GM23248 (cell line): ENCODE measurements around the gene KCNE4. TPM values are rescaled to one million over a fixed set of nuclear protein-coding genes. Genes with fewer than 3 reads are reported as not detected.

Experiments
- DNase-seq: peaks from one replicate; pipeline ENCODE4 v3.0.0-alpha.2; 2015
- H2AFZ ChIP-seq: fragments of 200-600 bp; sonication (generic); 2 replicates; pipeline ENCODE4 v1.6.1; 2016; ENCODE audit warnings: antibody characterized with exemption
- H3F3A ChIP-seq: fragments of 200-600 bp; sonication (generic); 2 replicates; pipeline ENCODE4 v1.6.1; 2016; ENCODE audit warnings: mild to moderate bottlenecking, antibody characterized with exemption, mixed run types; ENCODE audit not compliant: insufficient read depth
- H3K27ac ChIP-seq: fragments of 200-600 bp; sonication (generic); 2 replicates; pipeline ENCODE4 v1.5.1; 2016; ENCODE audit warnings: mild to moderate bottlenecking
- H3K27me3 ChIP-seq: fragments of 200-600 bp; sonication (generic); replicated peaks from 2 replicates; pipeline ENCODE4 v1.6.1; 2016; ENCODE audit warnings: mild to moderate bottlenecking; ENCODE audit not compliant: insufficient read depth
- H3K36me3 ChIP-seq: fragments of 200-600 bp; sonication (generic); 2 replicates; pipeline ENCODE4 v1.6.1; 2016; ENCODE audit warnings: low read depth, mild to moderate bottlenecking
- H3K4me1 ChIP-seq: fragments of 200-600 bp; sonication (generic); 2 replicates; pipeline ENCODE4 v1.6.1; 2016; ENCODE audit warnings: mild to moderate bottlenecking; ENCODE audit not compliant: insufficient read depth
- H3K4me2 ChIP-seq: fragments of 200-600 bp; sonication (generic); one replicate; pipeline ENCODE4 v1.6.1; 2016; ENCODE audit warnings: mild to moderate bottlenecking; ENCODE audit not compliant: unreplicated experiment
- H3K4me3 ChIP-seq: fragments of 200-600 bp; sonication (generic); 2 replicates; pipeline ENCODE4 v1.5.1; 2016; ENCODE audit warnings: mild to moderate bottlenecking
- H3K79me2 ChIP-seq: fragments of 200-600 bp; sonication (generic); 2 replicates; pipeline ENCODE4 v1.6.1; 2016; ENCODE audit warnings: mild to moderate bottlenecking; ENCODE audit not compliant: insufficient read depth
- H3K9ac ChIP-seq: fragments of 200-600 bp; sonication (generic); 2 replicates; pipeline ENCODE4 v1.6.1; 2016; ENCODE audit warnings: mild to moderate bottlenecking
- H3K9me2 ChIP-seq: fragments of 200-600 bp; sonication (generic); 2 replicates; pipeline ENCODE4 v1.6.1; 2016; ENCODE audit warnings: mixed run types, mild to moderate bottlenecking, moderate library complexity; ENCODE audit not compliant: insufficient read depth
- H3K9me3 ChIP-seq: fragments of 200-600 bp; sonication (generic); one replicate; pipeline ENCODE4 v1.6.1; 2017; ENCODE audit warnings: low read depth
- H4K20me1 ChIP-seq: fragments of 200-600 bp; sonication (generic); 2 replicates; pipeline ENCODE4 v1.6.0; 2016; ENCODE audit not compliant: insufficient read depth
- EZH2 ChIP-seq: fragments of 200-600 bp; sonication (generic); IDR thresholded peaks from 2 replicates; pipeline ENCODE4 v1.6.1; 2018; ENCODE audit warnings: antibody characterized with exemption, mild to moderate bottlenecking; ENCODE audit not compliant: insufficient read depth, poor library complexity, severe bottlenecking
- EZH2phosphoT487 ChIP-seq: fragments of 200-600 bp; sonication (generic); IDR thresholded peaks from 2 replicates; pipeline ENCODE4 v1.6.1; 2018; ENCODE audit warnings: antibody characterized with exemption, moderate library complexity, mild to moderate bottlenecking, low read depth; ENCODE audit not compliant: insufficient read depth
- WGBS, 2 experiments: methylation state at CpG; one replicate each; pipeline ENCODE4 v1.1.6; 2015 to 2017; ENCODE audit warnings: low lambda C conversion rate in 2 of 2, low coverage in 1 of 2; ENCODE audit errors: missing lambda C conversion rate in 2 of 2; 5-methylcytosine and 5-hydroxymethylcytosine counted together
- in situ Hi-C: fragments of 300-500 bp; cut with MboI; formaldehyde crosslinking; loops from 2 replicates; pipeline ENCODE4 v1.15.0; 2020
- polyA plus RNA-seq: library from polyadenylated mRNA; unstranded; fragments of >200 nt; fragmentation: Nextera tagmentation; extraction: Ambion mirVana; gene quantifications from 2 replicates; pipeline ENCODE4 v1.2.1, GENCODE V29; 2016
- total RNA-seq: library from RNA; depleted of rRNA; stranded (reverse); fragments of >200 nt; shearing (Covaris generic); gene quantifications from 2 replicates; pipeline ENCODE4 v1.2.3, GENCODE V29; 2014

The KCNE4 gene
- total and polyA plus RNA-seq, 2 experiments from 2014 or later = 3.3 to 5.9 TPM

GRCh38 chr2:223088866-223089265 is 36.9 kb downstream of the KCNE4 start:
- Histone ChIP-seq H3K4me1 (peaks cover 11% of the 10 kb centered on the region), H3K4me3 (no peak overlapping the region), H3K27me3 (no peaks in the 10 kb centered on the region), H4K20me1 (no peaks in the 10 kb centered on the region), H2AFZ (no peak overlapping the region), H3K9ac (no peak overlapping the region), H3F3A (no peaks in the 10 kb centered on the region), H3K4me2 (no peak overlapping the region), H3K79me2 (no peaks in the 10 kb centered on the region), H3K9me2 (no peaks in the 10 kb centered on the region), H3K36me3 (no peaks in the 10 kb centered on the region), H3K9me3 (no peaks in the 10 kb centered on the region), H3K27ac (no peak overlapping the region)
- 88 to 89% methylated on average over 3 of the region's 3 CpGs for WGBS, 2 experiments
- no peak for DNase-seq
- no peak for TF ChIP-seq EZH2
- TF ChIP-seq EZH2phosphoT487 = no peak
- in situ Hi-C loops = no loop called here

DNA sequence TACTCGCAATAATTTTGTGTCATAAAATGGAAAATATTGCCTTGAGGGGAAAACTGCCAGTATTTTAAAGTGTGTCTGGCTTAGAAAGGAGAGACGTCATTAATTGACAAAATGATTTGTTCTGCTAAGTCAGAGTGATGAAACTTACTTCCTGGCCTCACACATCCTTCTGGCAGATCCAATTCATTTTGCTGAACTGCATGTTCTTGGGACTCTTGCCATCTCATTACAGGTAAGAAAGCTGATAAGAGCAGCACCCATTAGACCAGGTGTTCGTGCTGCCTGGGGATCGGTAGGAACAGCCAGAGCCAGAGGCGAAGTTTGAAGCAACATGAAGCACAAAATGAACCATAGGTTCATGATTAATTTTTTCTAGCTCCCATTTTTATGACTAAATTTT is 38.0 kb downstream of the KCNE4 start:
- H3K4me1 ChIP-seq = peaks cover 12% of the 10 kb centered on the region
- no peak overlapping the region for H3K4me2 ChIP-seq
- H3K27me3 ChIP-seq = no peaks in the 10 kb centered on the region
- no peak overlapping the region for H3K9ac ChIP-seq
- no peaks in the 10 kb centered on the region for H3F3A ChIP-seq
- no peak overlapping the region for H3K4me3 ChIP-seq
- H2AFZ ChIP-seq = no peak overlapping the region
- TF ChIP-seq EZH2 (no peak), EZH2phosphoT487 (no peak)
- no peaks in the 10 kb centered on the region for H3K9me2 ChIP-seq
- no peaks in the 10 kb centered on the region for H3K36me3 ChIP-seq
- no peak overlapping the region for H3K27ac ChIP-seq
- no peaks in the 10 kb centered on the region for H3K9me3 ChIP-seq
- in situ Hi-C loops = no loop called here
- no peak for DNase-seq
- no peaks in the 10 kb centered on the region for H4K20me1 ChIP-seq
- H3K79me2 ChIP-seq = no peaks in the 10 kb centered on the region
- WGBS, 2 experiments = 63 to 69% methylated on average over 5 of the region's 5 CpGs

GRCh38 chr2:223090540-223091235 is 38.7 kb downstream of the KCNE4 start:
- Histone ChIP-seq H3K4me1 (peaks cover 12% of the 10 kb centered on the region), H3K79me2 (no peaks in the 10 kb centered on the region), H3K4me2 (no peak overlapping the region), H3K9me3 (no peaks in the 10 kb centered on the region), H3F3A (no peaks in the 10 kb centered on the region), H3K4me3 (no peak overlapping the region), H3K27me3 (no peaks in the 10 kb centered on the region), H3K27ac (no peak overlapping the region), H4K20me1 (no peaks in the 10 kb centered on the region), H3K36me3 (no peaks in the 10 kb centered on the region), H3K9me2 (no peaks in the 10 kb centered on the region), H3K9ac (no peak overlapping the region), H2AFZ (no peak overlapping the region)
- DNase-seq = no peak
- in situ Hi-C loops = no loop called here
- no peak for TF ChIP-seq EZH2
- no peak for TF ChIP-seq EZH2phosphoT487
- WGBS, 2 experiments = 89 to 94% methylated on average over 1 of the region's 1 CpG

DNA sequence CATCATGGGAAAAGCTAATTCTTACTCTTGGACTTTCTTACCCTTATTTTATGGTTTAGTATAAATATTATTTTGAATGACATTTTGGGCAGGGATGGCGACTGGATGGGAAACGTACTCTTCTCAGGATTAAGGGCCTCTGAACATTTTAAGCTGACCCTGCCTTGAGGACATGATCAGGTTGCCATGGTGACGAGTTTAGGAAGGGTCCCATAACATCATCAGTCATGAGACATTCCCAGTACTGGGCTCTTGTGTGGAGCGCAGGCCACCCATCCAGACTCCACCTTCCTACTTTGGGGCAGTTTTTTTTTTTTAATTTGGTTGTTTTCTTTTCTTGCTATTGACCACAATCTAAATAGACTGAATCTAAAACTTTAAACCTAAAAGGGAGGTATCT is 40.7 kb downstream of the KCNE4 start:
- in situ Hi-C loops = no loop called here
- WGBS, 2 experiments = 92% methylated on average over 4 of the region's 4 CpGs

More for the DNA sequence above, 40.7 kb downstream of the KCNE4 start:
- no peak overlapping the region for H3K27ac ChIP-seq
- no peak overlapping the region for H2AFZ ChIP-seq
- no peak for DNase-seq
- H3K9me3 ChIP-seq = no peaks in the 10 kb centered on the region
- H3K4me2 ChIP-seq = no peak overlapping the region
- peaks cover 12% of the 10 kb centered on the region for H3K4me1 ChIP-seq
- no peaks in the 10 kb centered on the region for H3F3A ChIP-seq
- no peak overlapping the region for H3K9ac ChIP-seq
- H3K79me2 ChIP-seq = no peaks in the 10 kb centered on the region
- H4K20me1 ChIP-seq = no peaks in the 10 kb centered on the region
- no peak overlapping the region for H3K4me3 ChIP-seq
- H3K9me2 ChIP-seq = no peaks in the 10 kb centered on the region
- H3K27me3 ChIP-seq = no peaks in the 10 kb centered on the region
- TF ChIP-seq EZH2 = no peak
- TF ChIP-seq EZH2phosphoT487 = no peak
- H3K36me3 ChIP-seq = no peaks in the 10 kb centered on the region
